ENCODE data around the gene MTOR. TPM values are rescaled to one million over a fixed set of nuclear protein-coding genes. Genes with fewer than 3 reads are reported as not detected.
"Not testable (repeated sequence)": the region's sequence is repeated elsewhere in the genome, so short reads cannot be mapped to it uniquely, and the experiment has no call there.

MTOR gene
- total RNA-seq, 6 experiments from 2014 or later, result 25.1 to 35.3 (median 32.4) TPM

DNA sequence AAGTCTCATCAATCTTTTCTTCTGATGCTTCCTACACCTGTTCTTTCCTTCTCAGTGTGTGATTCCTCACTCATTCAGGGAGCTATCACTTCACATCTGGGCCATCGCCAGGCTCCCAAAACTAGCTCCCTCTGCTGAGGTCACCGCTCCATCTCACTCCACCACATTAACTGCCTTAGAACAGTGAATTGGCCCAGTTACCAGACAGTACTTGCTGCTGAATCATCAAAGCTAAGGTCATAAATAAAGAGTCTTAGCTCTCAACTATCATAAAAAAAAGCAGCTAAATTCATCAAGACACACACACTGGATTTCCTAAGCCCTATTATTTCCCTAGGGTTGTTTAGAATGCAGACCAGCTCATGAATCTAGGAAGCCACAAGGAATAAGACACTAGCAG is 183.7 kb downstream of the MTOR start:
- 86% methylated on average over 2 of the region's 2 CpGs for WGBS (ENCODE audit: insufficient coverage, low coverage, low lambda C conversion rate, missing lambda C conversion rate)
- ATAC-seq, result no peak
- intact Hi-C loops (cut with DNase I), result no loop called here
- Histone ChIP-seq H3K4me3 (no peak overlapping the region), H3K27me3 (no peaks in the 10 kb centered on the region), H3K9me3 (no peaks in the 10 kb centered on the region), H3K27ac (no peak overlapping the region), H3K36me3 (peaks cover 2 to 73% (median 28%) of the 10 kb centered on the region in 4 donors), H3K4me1 (no peaks in the 10 kb centered on the region)
- no peak for TF ChIP-seq POLR2A (IDR thresholded peaks at IDR 0.05)
- TF ChIP-seq, protein P1, sequence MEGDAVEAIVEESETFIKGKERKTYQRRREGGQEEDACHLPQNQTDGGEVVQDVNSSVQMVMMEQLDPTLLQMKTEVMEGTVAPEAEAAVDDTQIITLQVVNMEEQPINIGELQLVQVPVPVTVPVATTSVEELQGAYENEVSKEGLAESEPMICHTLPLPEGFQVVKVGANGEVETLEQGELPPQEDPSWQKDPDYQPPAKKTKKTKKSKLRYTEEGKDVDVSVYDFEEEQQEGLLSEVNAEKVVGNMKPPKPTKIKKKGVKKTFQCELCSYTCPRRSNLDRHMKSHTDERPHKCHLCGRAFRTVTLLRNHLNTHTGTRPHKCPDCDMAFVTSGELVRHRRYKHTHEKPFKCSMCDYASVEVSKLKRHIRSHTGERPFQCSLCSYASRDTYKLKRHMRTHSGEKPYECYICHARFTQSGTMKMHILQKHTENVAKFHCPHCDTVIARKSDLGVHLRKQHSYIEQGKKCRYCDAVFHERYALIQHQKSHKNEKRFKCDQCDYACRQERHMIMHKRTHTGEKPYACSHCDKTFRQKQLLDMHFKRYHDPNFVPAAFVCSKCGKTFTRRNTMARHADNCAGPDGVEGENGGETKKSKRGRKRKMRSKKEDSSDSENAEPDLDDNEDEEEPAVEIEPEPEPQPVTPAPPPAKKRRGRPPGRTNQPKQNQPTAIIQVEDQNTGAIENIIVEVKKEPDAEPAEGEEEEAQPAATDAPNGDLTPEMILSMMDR (IDR thresholded peaks at IDR 0.05), result no peak
- DNase-seq, result peak in 1 of 3 donors; percentile 17

DNA sequence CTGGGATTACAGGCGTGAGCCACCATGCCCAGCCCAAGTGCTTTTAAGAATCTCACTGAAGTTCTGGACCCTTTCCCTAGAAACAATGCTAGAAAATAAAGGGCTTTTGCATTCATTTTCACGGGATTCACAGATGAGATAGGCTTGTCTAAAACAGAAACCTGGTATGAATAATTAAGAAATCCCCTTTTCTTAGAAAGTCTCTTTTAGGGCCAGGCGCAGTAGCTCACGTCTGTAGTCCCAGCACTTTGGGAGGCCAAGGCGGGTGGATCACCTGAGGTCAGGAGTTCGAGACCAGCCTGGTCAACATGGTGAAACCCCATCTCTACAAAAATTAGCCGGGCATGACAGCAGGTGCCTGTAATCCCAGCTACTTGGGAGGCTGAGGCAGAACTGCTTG is 189.0 kb downstream of the MTOR start:
- ATAC-seq; H3K9me3 ChIP-seq; H3K4me3 ChIP-seq; H3K27me3 ChIP-seq; H3K27ac ChIP-seq; H3K4me1 ChIP-seq; intact Hi-C loops (cut with DNase I): not testable (repeated sequence)
- DNase-seq, result peak in 1 of 3 donors; percentile 8
- 79% methylated on average over 6 of the region's 7 CpGs for WGBS (ENCODE audit: insufficient coverage, low coverage, low lambda C conversion rate, missing lambda C conversion rate)
- H3K36me3 ChIP-seq, result peaks cover 5 to 78% (median 39%) of the 10 kb centered on the region in 4 donors

DNA sequence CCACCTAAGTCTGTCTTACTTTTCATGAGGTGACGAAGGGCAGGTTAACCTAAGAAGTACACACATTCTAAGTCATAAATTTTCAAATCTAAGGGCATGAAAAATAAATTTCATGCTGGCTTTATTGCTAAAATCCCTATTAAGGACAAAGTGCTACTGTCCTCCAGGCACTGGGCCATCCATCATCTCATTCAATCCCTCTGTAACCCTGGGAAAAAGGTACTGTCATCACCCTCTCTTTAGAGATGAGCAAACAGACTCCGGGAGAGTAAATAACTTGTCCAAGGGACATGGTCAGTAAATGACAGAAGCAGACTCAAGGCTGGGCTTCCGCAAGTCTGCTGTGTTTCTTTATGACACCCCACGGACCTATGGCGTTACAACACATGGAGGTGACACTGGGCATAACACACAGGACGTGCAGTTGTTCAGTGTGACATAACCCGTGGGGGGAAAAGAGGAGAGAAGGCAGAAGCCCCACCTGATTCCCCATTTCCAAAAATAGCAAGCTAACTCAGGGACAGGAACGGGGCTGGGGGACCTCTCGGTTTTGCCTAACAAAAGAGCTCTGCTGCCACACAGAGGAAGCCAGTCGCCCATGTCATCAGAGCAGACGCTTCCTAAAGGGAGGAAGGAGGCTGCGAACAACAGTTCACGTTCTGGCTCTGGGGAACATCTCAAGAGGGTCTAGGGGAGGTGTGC is 190.0 kb downstream of the MTOR start:
- ATAC-seq (no peak), DNase-seq (peak in 1 of 3 donors; percentile 23)
- Histone ChIP-seq H3K27ac (no peak overlapping the region), H3K4me3 (no peak overlapping the region), H3K36me3 (peaks cover 5 to 82% (median 46%) of the 10 kb centered on the region in 4 donors), H3K9me3 (no peaks in the 10 kb centered on the region), H3K27me3 (no peaks in the 10 kb centered on the region), H3K4me1 (no peaks in the 10 kb centered on the region)
- WGBS (ENCODE audit: insufficient coverage, low coverage, low lambda C conversion rate, missing lambda C conversion rate), result 75% methylated on average over 9 of the region's 13 CpGs
- intact Hi-C loops (cut with DNase I), result no loop called here
- TF ChIP-seq POLR2A (IDR thresholded peaks at IDR 0.05), result no peak
- TF ChIP-seq, protein P1 (IDR thresholded peaks at IDR 0.05), result no peak

DNA sequence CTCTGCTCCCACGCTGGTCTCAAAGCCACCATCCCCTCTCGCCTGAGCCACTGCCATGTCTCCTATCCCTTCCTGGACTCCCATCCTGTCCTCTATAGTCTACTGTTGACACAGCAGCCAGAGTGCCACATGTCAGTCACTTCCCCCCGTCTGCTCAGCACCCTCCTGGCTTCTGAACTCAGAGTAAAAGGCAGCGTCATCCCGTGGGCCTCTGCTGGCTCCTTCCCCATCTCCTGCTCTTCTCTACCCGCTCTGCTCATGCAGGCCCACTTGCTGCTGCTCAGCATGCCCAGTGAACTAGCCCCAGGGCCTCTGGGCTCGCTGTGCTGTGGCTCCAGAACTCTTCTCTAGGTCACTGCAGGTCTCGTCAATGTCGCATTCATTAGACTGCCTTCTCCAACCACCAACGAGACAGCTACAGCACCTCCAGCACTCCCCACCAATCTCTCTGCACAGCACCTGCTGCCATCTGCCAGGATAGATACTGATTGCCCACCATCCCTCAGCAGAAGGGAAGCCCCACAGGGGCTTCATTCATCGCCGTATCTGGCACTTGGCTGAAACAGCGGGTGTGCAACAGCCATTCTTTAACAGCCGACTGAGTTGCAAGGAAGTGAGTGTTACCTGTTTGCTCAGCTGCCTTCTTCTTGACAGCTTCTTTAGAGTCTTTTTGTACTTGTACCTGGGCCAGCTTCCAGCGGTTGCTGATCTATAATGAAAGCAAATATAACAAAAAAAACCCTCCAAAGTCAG is 190.7 kb downstream of the MTOR start:
- no peak overlapping the region for H3K27ac ChIP-seq
- no peaks in the 10 kb centered on the region for H3K4me1 ChIP-seq
- H3K9me3 ChIP-seq, result no peaks in the 10 kb centered on the region
- DNase-seq (peak in 1 of 3 donors; percentile 28), ATAC-seq (peak in 1 of 4 donors; percentile 15)
- no peak overlapping the region for H3K4me3 ChIP-seq
- 83% methylated on average over 9 of the region's 15 CpGs for WGBS (ENCODE audit: insufficient coverage, low coverage, low lambda C conversion rate, missing lambda C conversion rate)
- no peak for TF ChIP-seq POLR2A (IDR thresholded peaks at IDR 0.05)
- TF ChIP-seq, protein P1 (IDR thresholded peaks at IDR 0.05), result no peak
- H3K27me3 ChIP-seq, result no peaks in the 10 kb centered on the region
- H3K36me3 ChIP-seq, result peaks cover 5 to 78% (median 44%) of the 10 kb centered on the region in 4 donors
- intact Hi-C loops (cut with DNase I), result no loop called here

DNA sequence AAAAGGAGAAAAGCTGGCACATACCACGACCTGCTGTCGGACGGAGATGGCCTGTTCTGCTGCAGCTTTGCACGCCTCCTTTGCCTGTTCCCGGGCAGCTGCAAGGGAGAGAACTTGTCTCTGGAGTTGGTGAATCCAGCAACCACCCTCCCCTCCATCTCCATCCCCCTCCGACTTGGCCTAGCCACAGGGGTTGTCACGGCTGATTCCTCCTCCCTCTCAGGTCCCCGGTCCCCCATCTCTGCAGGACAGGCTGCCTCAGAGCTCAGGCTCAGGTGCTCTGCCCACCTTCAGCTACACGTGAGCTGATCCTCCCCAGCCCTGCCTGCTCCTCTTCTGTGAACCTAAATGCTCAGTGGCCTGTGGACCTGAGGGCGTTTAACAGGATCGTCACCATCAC is 191.5 kb downstream of the MTOR start:
- TF ChIP-seq, protein P1 (IDR thresholded peaks at IDR 0.05), result no peak
- TF ChIP-seq POLR2A (IDR thresholded peaks at IDR 0.05), result no peak
- H3K27me3 ChIP-seq, result no peaks in the 10 kb centered on the region
- H3K27ac ChIP-seq, result no peak overlapping the region
- H3K9me3 ChIP-seq, result no peaks in the 10 kb centered on the region
- H3K4me3 ChIP-seq, result no peak overlapping the region
- intact Hi-C loops (cut with DNase I), result no loop called here
- H3K4me1 ChIP-seq, result no peaks in the 10 kb centered on the region
- ATAC-seq (peak in 1 of 4 donors; percentile 12), DNase-seq (peak in 1 of 3 donors; percentile 27)
- 81% methylated on average over 5 of the region's 11 CpGs for WGBS (ENCODE audit: insufficient coverage, low coverage, low lambda C conversion rate, missing lambda C conversion rate)
- H3K36me3 ChIP-seq, result peaks cover 5 to 76% (median 44%) of the 10 kb centered on the region in 4 donors

Measured in right lobe of liver (tissue), 6 donors.